HepG2 (cell line): ENCODE data around the gene ACACB. TPM values are rescaled to one million over a fixed set of nuclear protein-coding genes. Genes with fewer than 3 reads are reported as not detected.

Experiments
- ERF ChIP-seq: IDR thresholded peaks from 2 replicates; pipeline ENCODE4 v1.6.1; 2018; ENCODE audit warnings: missing biosample characterization, missing genetic modification reagents
- KDM1A ChIP-seq: IDR thresholded peaks from 2 replicates; pipeline ENCODE4 v1.6.1; 2016; ENCODE audit warnings: missing compliant biosample characterization
- MATR3 ChIP-seq: sonication (generic); formaldehyde crosslinking; IDR thresholded peaks from 2 replicates; pipeline ENCODE4 v1.4.0; 2020; ENCODE audit warnings: missing genetic modification reagents
- NFATC3 ChIP-seq: sonication (generic); formaldehyde crosslinking; IDR thresholded peaks from 2 replicates; pipeline ENCODE4 v1.5.1; 2020; ENCODE audit warnings: mild to moderate bottlenecking, missing genetic modification reagents
- SMAD3 ChIP-seq: sonication (generic); formaldehyde crosslinking; IDR thresholded peaks from 2 replicates; pipeline ENCODE4 v1.4.0; 2020; ENCODE audit warnings: missing genetic modification reagents
- TOE1 ChIP-seq: sonication (generic); formaldehyde crosslinking; IDR thresholded peaks from 2 replicates; pipeline ENCODE4 v1.4.0; 2020; ENCODE audit warnings: mild to moderate bottlenecking, missing genetic modification reagents
- ZNF772 ChIP-seq: sonication (generic); formaldehyde crosslinking; IDR thresholded peaks from 2 replicates; pipeline ENCODE4 v1.5.0; 2020; ENCODE audit warnings: mild to moderate bottlenecking, missing genetic modification reagents
- ZNF776 ChIP-seq: sonication (generic); formaldehyde crosslinking; IDR thresholded peaks from 2 replicates; pipeline ENCODE4 v1.4.0; 2020; ENCODE audit warnings: mild to moderate bottlenecking, missing genetic modification reagents
- polyA plus RNA-seq, 8 experiments: library from polyadenylated mRNA; depleted of rRNA in 3 of 8; stranded (reverse) in 7 of 8; unstranded in 1 of 8; fragments of >200 nt; fragmentation: Illumina TruSeq in 4 of 8; extraction: Trizol in 4 of 8; gene quantifications; 2 replicates each; pipeline versions ENCODE4 v1.2.1 to v1.2.3, GENCODE V29; 2011 to 2016; ENCODE audit warnings: low read depth in 4 of 8, missing spikeins in 1 of 8, mixed read lengths in 1 of 8; ENCODE audit not compliant: insufficient read depth in 1 of 8
- total RNA-seq, 5 experiments: library from RNA; depleted of rRNA; stranded (reverse); fragments of >200 nt; fragmentation: Illumina TruSeq; extraction: Trizol; gene quantifications; 2 replicates each; pipeline ENCODE4 v1.2.3, GENCODE V29; 2016; ENCODE audit warnings: low read depth in 1 of 5
- TF ChIP-seq, protein P1 (sequence below): sonication (generic); formaldehyde crosslinking; IDR thresholded peaks from 2 replicates; pipeline ENCODE4 v1.4.0; 2020; ENCODE audit warnings: missing genetic modification reagents, mild to moderate bottlenecking, borderline replicate concordance
- TF ChIP-seq, protein P2 (sequence below): sonication (generic); formaldehyde crosslinking; IDR thresholded peaks from 2 replicates; pipeline ENCODE4 v1.5.0; 2020; ENCODE audit warnings: mild to moderate bottlenecking, missing genetic modification reagents
- TF ChIP-seq, protein P3 (sequence below): fragments of 450-650 bp; IDR thresholded peaks from 2 replicates; pipeline ENCODE4 v1.6.1; 2016
- TF ChIP-seq, protein P4 (sequence below): sonication (generic); formaldehyde crosslinking; IDR thresholded peaks from 2 replicates; pipeline ENCODE4 v1.4.0; 2020; ENCODE audit warnings: missing genetic modification reagents
- TF ChIP-seq, protein P5 (sequence below): sonication (generic); formaldehyde crosslinking; IDR thresholded peaks from 2 replicates; pipeline ENCODE4 v1.4.0; 2020; ENCODE audit warnings: missing genetic modification reagents

Gene ACACB
- total and polyA plus RNA-seq, 2 of the 13 experiments (the other 11 are each of a cell fraction or from before 2014, with no cell fraction given), result 6.2 to 8.6 TPM

DNA sequence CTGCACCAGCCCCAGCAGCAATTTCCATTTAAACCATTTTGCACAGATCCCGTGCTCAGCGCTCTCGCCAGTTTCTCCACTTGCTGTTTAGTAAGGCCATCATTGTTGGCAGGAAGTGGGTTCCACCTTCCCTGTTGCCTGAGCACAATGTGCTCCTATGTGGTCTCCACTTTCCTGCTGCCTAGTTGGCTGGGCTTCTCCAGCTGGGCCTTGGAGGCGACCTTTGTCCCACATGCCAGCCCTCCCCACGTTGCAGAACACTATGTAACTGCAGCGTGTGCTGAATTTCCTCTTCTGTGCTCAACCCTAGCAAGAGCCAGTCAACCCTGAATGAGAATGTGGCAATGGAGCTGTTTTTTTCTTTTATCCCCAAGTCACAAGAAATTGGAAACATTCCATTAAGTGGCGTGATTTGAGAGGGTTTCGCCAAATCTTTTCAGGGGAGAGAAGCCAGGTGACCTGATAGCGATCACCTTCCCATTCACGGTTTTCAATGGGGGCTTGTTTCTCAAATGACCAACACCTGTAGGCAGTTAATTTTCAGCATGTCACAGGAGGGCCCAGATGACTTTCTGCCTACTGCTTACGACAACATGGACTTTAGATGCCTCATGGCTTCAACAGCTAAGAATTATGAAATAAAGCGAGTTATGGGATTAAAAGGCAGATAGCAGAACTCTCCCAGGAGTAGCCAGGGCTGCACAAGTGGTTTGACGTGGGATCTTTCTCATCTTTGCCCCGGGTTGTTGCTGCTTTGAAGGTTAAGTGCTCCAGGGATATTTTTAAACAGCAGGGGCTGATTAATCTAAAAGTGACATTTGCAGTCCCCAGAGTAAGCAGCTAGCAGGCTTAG lies at the start of gene ACACB (continued):
- TF ChIP-seq, protein P1, sequence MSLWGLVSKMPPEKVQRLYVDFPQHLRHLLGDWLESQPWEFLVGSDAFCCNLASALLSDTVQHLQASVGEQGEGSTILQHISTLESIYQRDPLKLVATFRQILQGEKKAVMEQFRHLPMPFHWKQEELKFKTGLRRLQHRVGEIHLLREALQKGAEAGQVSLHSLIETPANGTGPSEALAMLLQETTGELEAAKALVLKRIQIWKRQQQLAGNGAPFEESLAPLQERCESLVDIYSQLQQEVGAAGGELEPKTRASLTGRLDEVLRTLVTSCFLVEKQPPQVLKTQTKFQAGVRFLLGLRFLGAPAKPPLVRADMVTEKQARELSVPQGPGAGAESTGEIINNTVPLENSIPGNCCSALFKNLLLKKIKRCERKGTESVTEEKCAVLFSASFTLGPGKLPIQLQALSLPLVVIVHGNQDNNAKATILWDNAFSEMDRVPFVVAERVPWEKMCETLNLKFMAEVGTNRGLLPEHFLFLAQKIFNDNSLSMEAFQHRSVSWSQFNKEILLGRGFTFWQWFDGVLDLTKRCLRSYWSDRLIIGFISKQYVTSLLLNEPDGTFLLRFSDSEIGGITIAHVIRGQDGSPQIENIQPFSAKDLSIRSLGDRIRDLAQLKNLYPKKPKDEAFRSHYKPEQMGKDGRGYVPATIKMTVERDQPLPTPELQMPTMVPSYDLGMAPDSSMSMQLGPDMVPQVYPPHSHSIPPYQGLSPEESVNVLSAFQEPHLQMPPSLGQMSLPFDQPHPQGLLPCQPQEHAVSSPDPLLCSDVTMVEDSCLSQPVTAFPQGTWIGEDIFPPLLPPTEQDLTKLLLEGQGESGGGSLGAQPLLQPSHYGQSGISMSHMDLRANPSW (CRISPR knock-in tag), result no peak
- TF ChIP-seq ZNF772 (CRISPR knock-in tag) (0 out of 2 replicates have a peak, but pooled peaks have one; percentile 47), ZNF776 (CRISPR knock-in tag) (no peak), NFATC3 (CRISPR knock-in tag) (no peak), KDM1A (CRISPR knock-in tag) (no peak), ERF (CRISPR knock-in tag) (peak; percentile 80), SMAD3 (CRISPR knock-in tag) (no peak), TOE1 (CRISPR knock-in tag) (no peak; the same call in 1 of the 2 replicates), MATR3 (CRISPR knock-in tag) (no peak)
- TF ChIP-seq, protein P2, sequence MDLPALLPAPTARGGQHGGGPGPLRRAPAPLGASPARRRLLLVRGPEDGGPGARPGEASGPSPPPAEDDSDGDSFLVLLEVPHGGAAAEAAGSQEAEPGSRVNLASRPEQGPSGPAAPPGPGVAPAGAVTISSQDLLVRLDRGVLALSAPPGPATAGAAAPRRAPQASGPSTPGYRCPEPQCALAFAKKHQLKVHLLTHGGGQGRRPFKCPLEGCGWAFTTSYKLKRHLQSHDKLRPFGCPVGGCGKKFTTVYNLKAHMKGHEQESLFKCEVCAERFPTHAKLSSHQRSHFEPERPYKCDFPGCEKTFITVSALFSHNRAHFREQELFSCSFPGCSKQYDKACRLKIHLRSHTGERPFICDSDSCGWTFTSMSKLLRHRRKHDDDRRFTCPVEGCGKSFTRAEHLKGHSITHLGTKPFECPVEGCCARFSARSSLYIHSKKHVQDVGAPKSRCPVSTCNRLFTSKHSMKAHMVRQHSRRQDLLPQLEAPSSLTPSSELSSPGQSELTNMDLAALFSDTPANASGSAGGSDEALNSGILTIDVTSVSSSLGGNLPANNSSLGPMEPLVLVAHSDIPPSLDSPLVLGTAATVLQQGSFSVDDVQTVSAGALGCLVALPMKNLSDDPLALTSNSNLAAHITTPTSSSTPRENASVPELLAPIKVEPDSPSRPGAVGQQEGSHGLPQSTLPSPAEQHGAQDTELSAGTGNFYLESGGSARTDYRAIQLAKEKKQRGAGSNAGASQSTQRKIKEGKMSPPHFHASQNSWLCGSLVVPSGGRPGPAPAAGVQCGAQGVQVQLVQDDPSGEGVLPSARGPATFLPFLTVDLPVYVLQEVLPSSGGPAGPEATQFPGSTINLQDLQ (CRISPR knock-in tag), result no peak
- TF ChIP-seq, protein P3, sequence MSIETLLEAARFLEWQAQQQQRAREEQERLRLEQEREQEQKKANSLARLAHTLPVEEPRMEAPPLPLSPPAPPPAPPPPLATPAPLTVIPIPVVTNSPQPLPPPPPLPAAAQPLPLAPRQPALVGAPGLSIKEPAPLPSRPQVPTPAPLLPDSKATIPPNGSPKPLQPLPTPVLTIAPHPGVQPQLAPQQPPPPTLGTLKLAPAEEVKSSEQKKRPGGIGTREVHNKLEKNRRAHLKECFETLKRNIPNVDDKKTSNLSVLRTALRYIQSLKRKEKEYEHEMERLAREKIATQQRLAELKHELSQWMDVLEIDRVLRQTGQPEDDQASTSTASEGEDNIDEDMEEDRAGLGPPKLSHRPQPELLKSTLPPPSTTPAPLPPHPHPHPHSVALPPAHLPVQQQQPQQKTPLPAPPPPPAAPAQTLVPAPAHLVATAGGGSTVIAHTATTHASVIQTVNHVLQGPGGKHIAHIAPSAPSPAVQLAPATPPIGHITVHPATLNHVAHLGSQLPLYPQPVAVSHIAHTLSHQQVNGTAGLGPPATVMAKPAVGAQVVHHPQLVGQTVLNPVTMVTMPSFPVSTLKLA, result 0 out of 2 replicates have a peak, but pooled peaks have one; percentile 38
- TF ChIP-seq, protein P4, sequence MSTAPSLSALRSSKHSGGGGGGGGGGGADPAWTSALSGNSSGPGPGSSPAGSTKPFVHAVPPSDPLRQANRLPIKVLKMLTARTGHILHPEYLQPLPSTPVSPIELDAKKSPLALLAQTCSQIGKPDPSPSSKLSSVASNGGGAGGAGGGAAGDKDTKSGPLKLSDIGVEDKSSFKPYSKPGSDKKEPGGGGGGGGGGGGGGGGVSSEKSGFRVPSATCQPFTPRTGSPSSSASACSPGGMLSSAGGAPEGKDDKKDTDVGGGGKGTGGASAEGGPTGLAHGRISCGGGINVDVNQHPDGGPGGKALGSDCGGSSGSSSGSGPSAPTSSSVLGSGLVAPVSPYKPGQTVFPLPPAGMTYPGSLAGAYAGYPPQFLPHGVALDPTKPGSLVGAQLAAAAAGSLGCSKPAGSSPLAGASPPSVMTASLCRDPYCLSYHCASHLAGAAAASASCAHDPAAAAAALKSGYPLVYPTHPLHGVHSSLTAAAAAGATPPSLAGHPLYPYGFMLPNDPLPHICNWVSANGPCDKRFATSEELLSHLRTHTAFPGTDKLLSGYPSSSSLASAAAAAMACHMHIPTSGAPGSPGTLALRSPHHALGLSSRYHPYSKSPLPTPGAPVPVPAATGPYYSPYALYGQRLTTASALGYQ (CRISPR knock-in tag), result no peak
- TF ChIP-seq, protein P5, sequence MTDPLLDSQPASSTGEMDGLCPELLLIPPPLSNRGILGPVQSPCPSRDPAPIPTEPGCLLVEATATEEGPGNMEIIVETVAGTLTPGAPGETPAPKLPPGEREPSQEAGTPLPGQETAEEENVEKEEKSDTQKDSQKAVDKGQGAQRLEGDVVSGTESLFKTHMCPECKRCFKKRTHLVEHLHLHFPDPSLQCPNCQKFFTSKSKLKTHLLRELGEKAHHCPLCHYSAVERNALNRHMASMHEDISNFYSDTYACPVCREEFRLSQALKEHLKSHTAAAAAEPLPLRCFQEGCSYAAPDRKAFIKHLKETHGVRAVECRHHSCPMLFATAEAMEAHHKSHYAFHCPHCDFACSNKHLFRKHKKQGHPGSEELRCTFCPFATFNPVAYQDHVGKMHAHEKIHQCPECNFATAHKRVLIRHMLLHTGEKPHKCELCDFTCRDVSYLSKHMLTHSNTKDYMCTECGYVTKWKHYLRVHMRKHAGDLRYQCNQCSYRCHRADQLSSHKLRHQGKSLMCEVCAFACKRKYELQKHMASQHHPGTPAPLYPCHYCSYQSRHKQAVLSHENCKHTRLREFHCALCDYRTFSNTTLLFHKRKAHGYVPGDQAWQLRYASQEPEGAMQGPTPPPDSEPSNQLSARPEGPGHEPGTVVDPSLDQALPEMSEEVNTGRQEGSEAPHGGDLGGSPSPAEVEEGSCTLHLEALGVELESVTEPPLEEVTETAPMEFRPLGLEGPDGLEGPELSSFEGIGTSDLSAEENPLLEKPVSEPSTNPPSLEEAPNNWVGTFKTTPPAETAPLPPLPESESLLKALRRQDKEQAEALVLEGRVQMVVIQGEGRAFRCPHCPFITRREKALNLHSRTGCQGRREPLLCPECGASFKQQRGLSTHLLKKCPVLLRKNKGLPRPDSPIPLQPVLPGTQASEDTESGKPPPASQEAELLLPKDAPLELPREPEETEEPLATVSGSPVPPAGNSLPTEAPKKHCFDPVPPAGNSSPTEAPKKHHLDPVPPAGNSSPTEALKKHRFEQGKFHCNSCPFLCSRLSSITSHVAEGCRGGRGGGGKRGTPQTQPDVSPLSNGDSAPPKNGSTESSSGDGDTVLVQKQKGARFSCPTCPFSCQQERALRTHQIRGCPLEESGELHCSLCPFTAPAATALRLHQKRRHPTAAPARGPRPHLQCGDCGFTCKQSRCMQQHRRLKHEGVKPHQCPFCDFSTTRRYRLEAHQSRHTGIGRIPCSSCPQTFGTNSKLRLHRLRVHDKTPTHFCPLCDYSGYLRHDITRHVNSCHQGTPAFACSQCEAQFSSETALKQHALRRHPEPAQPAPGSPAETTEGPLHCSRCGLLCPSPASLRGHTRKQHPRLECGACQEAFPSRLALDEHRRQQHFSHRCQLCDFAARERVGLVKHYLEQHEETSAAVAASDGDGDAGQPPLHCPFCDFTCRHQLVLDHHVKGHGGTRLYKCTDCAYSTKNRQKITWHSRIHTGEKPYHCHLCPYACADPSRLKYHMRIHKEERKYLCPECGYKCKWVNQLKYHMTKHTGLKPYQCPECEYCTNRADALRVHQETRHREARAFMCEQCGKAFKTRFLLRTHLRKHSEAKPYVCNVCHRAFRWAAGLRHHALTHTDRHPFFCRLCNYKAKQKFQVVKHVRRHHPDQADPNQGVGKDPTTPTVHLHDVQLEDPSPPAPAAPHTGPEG, result no peak
